ENCODE measurements around the gene ABCC4. TPM values are rescaled to one million over a fixed set of nuclear protein-coding genes. Genes with fewer than 3 reads are reported as not detected.

The ABCC4 gene
- total RNA-seq, 1 donor from 2014 or later: 7.5 TPM

- H3K4me3 Mint-ChIP-seq (ENCODE audit: low read depth): no peak overlapping the region
- H3K9me3 Mint-ChIP-seq (ENCODE audit: low read depth): no peaks in the 10 kb centered on the region
Observed at GRCh38 chr13:95338905-95339304, 37.7 kb upstream of the ABCC4 start.

GRCh38 chr13:95337597-95337996 is 36.3 kb upstream of the ABCC4 start:
- no peak for DNase-seq (ENCODE audit: low spot score, unreplicated experiment)

More at GRCh38 chr13:95338905-95339304, 37.7 kb upstream of the ABCC4 start:
- no peak for TF ChIP-seq CTCF (IDR thresholded peaks at IDR 0.05; ENCODE audit: unreplicated experiment)
- Mint-ChIP-seq H3K27ac (no peak overlapping the region), H3K4me1 (ENCODE audit: low read depth) (peaks cover 2% of the 10 kb centered on the region), H3K27me3 (no peaks in the 10 kb centered on the region), H3K36me3 (ENCODE audit: insufficient read depth) (no peaks in the 10 kb centered on the region)
- no peak for DNase-seq (ENCODE audit: low spot score, unreplicated experiment)

GRCh38 chr13:95335667-95336066 is 34.4 kb upstream of the ABCC4 start:
- no peak for TF ChIP-seq CTCF (IDR thresholded peaks at IDR 0.05; ENCODE audit: unreplicated experiment)
- H3K4me1 Mint-ChIP-seq (ENCODE audit: low read depth): peaks cover 2% of the 10 kb centered on the region
- H3K4me3 Mint-ChIP-seq (ENCODE audit: low read depth): no peak overlapping the region
- no peaks in the 10 kb centered on the region for H3K9me3 Mint-ChIP-seq (ENCODE audit: low read depth)
- no peak overlapping the region for H3K27ac Mint-ChIP-seq
- no peaks in the 10 kb centered on the region for H3K36me3 Mint-ChIP-seq (ENCODE audit: insufficient read depth)
- H3K27me3 Mint-ChIP-seq: no peaks in the 10 kb centered on the region
- DNase-seq (ENCODE audit: low spot score, unreplicated experiment): no peak

More at GRCh38 chr13:95337597-95337996, 36.3 kb upstream of the ABCC4 start:
- Mint-ChIP-seq H3K9me3 (ENCODE audit: low read depth) (no peaks in the 10 kb centered on the region), H3K27ac (no peak overlapping the region), H3K36me3 (ENCODE audit: insufficient read depth) (no peaks in the 10 kb centered on the region), H3K4me3 (ENCODE audit: low read depth) (no peak overlapping the region), H3K27me3 (no peaks in the 10 kb centered on the region), H3K4me1 (ENCODE audit: low read depth) (peaks cover 2% of the 10 kb centered on the region)
- TF ChIP-seq CTCF (IDR thresholded peaks at IDR 0.05; ENCODE audit: unreplicated experiment): no peak

GRCh38 chr13:95328386-95328785 is 27.1 kb upstream of the ABCC4 start:
- H3K27me3 Mint-ChIP-seq: no peaks in the 10 kb centered on the region
- H3K27ac Mint-ChIP-seq: no peak overlapping the region
- DNase-seq (ENCODE audit: low spot score, unreplicated experiment): no peak
- TF ChIP-seq CTCF (IDR thresholded peaks at IDR 0.05; ENCODE audit: unreplicated experiment): no peak
- no peaks in the 10 kb centered on the region for H3K9me3 Mint-ChIP-seq (ENCODE audit: low read depth)
- no peaks in the 10 kb centered on the region for H3K36me3 Mint-ChIP-seq (ENCODE audit: insufficient read depth)
- no peak overlapping the region for H3K4me3 Mint-ChIP-seq (ENCODE audit: low read depth)
- peaks cover 2% of the 10 kb centered on the region for H3K4me1 Mint-ChIP-seq (ENCODE audit: low read depth)

- no peaks in the 10 kb centered on the region for H3K27me3 Mint-ChIP-seq
- H3K9me3 Mint-ChIP-seq (ENCODE audit: low read depth): no peaks in the 10 kb centered on the region
- no peak for TF ChIP-seq CTCF (IDR thresholded peaks at IDR 0.05; ENCODE audit: unreplicated experiment)
- H3K36me3 Mint-ChIP-seq (ENCODE audit: insufficient read depth): no peaks in the 10 kb centered on the region
- H3K27ac Mint-ChIP-seq: no peak overlapping the region
- peaks cover 2% of the 10 kb centered on the region for H3K4me1 Mint-ChIP-seq (ENCODE audit: low read depth)
- H3K4me3 Mint-ChIP-seq (ENCODE audit: low read depth): no peak overlapping the region
- no peak for DNase-seq (ENCODE audit: low spot score, unreplicated experiment)
Observed at GRCh38 chr13:95327190-95327589, 25.9 kb upstream of the ABCC4 start.
